ENCODE data around the gene LRRC41. TPM values are rescaled to one million over a fixed set of nuclear protein-coding genes. Genes with fewer than 3 reads are reported as not detected.
A peak's percentile ranks its signal among the peaks of the same experiment; 100 is the strongest.

The LRRC41 gene
- total RNA-seq, 1 experiment from 2014 or later, result 38.1 TPM

GRCh38 chr1:46248122-46248920 is 55.1 kb downstream of the LRRC41 start (continued):
- no peak for TF ChIP-seq ZBTB33 (IDR thresholded peaks at IDR 0.05; ENCODE audit: extremely low read depth, insufficient replicate concordance, low read length)
- no peak for TF ChIP-seq ELF1 (IDR thresholded peaks at IDR 0.05; ENCODE audit: borderline replicate concordance, low read depth)
- TF ChIP-seq YY1 (IDR thresholded peaks at IDR 0.05; ENCODE audit: extremely low read depth, insufficient replicate concordance, low read depth, low read length), result peak; percentile 4
- peak; percentile 50; the same call in 1 of the 2 replicates for TF ChIP-seq RAD21 (IDR thresholded peaks at IDR 0.05; ENCODE audit: low read depth)
- TF ChIP-seq POLR2AphosphoS5 (IDR thresholded peaks at IDR 0.05; ENCODE audit: low read depth, low read length), result no peak

- Histone ChIP-seq H2AFZ (ENCODE audit: low read depth, low read length, poor library complexity, severe bottlenecking) (peak within 1 kb of the TSS; percentile 39), H3K9ac (ENCODE audit: low read length) (peak within 1 kb of the TSS; percentile 75), H3K4me3 (replicated peaks in 1 of 2; ENCODE audit: low read depth in 1 of 2, low read length in 2 of 2) (peak within 1 kb of the TSS; percentile 55 to 73), H3K36me3 (ENCODE audit: control insufficient read depth in 1 of 2, insufficient read depth in 2 of 2, low read length in 2 of 2) (peaks cover 6 to 31% of the 10 kb centered on the region in 2 experiments; a peak in 2 of 4 replicates), H3K9me3 (ENCODE audit: control insufficient read depth in 1 of 2, insufficient read depth in 1 of 2, low read depth in 1 of 2, low read length in 2 of 2) (no peaks in the 10 kb centered on the region), H3K79me2 (ENCODE audit: insufficient read depth, low read length) (peaks cover 42% of the 10 kb centered on the region), H3K27me3 (ENCODE audit: insufficient read depth, low read length) (no peaks in the 10 kb centered on the region), H4K20me1 (ENCODE audit: insufficient read depth) (no peaks in the 10 kb centered on the region), H3K4me2 (ENCODE audit: low read length) (peak within 1 kb of the TSS; percentile 91), H3K27ac (ENCODE audit: low read depth, low read length) (peak within 1 kb of the TSS; percentile 78), H3K9me2 (ENCODE audit: insufficient read depth) (no peaks in the 10 kb centered on the region), H3K4me1 (ENCODE audit: control insufficient read depth in 1 of 2, insufficient read depth in 2 of 2, low read length in 2 of 2) (peaks cover 16 to 31% of the 10 kb centered on the region in 2 experiments)
- ChIA-PET CTCF (interaction anchor here (0.7 to 4.7 kb wide), 6 partner anchors 8 to 1193 kb away, joined by 3 to 48 read pairs (median 6); no protein-coding TSS in a partner anchor), RAD21 (ENCODE audit: low non-redundant PET in 1 of 2, low total read pairs in 2 of 2, uncharacterized antibody in 2 of 2, unreplicated experiment in 2 of 2) (interaction anchor here in 1 of 2 experiments (1.0 kb wide), 1 partner anchor 24 kb away, joined by 3 read pairs; no protein-coding TSS in a partner anchor), POLR2A (interaction anchor here (0.6 to 1.6 kb wide), 8 partner anchors 22 to 1526 kb away, joined by 3 to 11 read pairs (median 6); partner anchors contain the start of genes NSUN4 and PRDX1)
- DNase-seq (ENCODE audit: low read depth, low spot score) (peak; percentile 98), ATAC-seq (peak; percentile 90)
- BruUV-seq (replicated peaks), result no TSS peak
- intact Hi-C loops (cut with micrococcal nuclease), result loop anchor here (2.0 kb wide), 1 partner anchor 101 kb away; no protein-coding TSS in a partner anchor
- no peak for TF ChIP-seq FOSL1 (IDR thresholded peaks at IDR 0.05; ENCODE audit: low read depth)
- TF ChIP-seq JUND (IDR thresholded peaks at IDR 0.05), result no peak
- peak; percentile 81 for TF ChIP-seq CBX3 (IDR thresholded peaks at IDR 0.05; ENCODE audit: low read depth)
- no peak for TF ChIP-seq RAD21 (IDR thresholded peaks at IDR 0.05; ENCODE audit: low read depth)
- no peak for TF ChIP-seq EZH2 (IDR thresholded peaks at IDR 0.05)
- no peak for TF ChIP-seq ZNF274 (IDR thresholded peaks at IDR 0.05; ENCODE audit: low read depth, low read length)
- TF ChIP-seq CEBPB (IDR thresholded peaks at IDR 0.05; ENCODE audit: low read depth), result no peak
- 0 out of 2 replicates have a peak, but pooled peaks have one; percentile 44 for TF ChIP-seq EGR1 (IDR thresholded peaks at IDR 0.05; ENCODE audit: low read depth)
- peak; percentile 41 for TF ChIP-seq POLR2A (IDR thresholded peaks at IDR 0.05; ENCODE audit: borderline replicate concordance, extremely low read depth, insufficient read depth, insufficient read length)
- TF ChIP-seq YY1 (IDR thresholded peaks at IDR 0.05; ENCODE audit: extremely low read depth, insufficient replicate concordance, low read depth, low read length), result peak; percentile 81
- TF ChIP-seq SRF (IDR thresholded peaks at IDR 0.05; ENCODE audit: low read depth), result peak; percentile 96
- peak; percentile 28 for TF ChIP-seq TCF7L2 (IDR thresholded peaks at IDR 0.05; ENCODE audit: borderline replicate concordance, extremely low read depth, insufficient read depth, insufficient read length)
- peak; percentile 99 for TF ChIP-seq SIN3A (IDR thresholded peaks at IDR 0.05; ENCODE audit: low read depth)
- TF ChIP-seq REST (IDR thresholded peaks at IDR 0.05; ENCODE audit: low read depth), result no peak
- TF ChIP-seq SP1 (IDR thresholded peaks at IDR 0.05; ENCODE audit: low read depth), result peak; percentile 100
Measured at GRCh38 chr1:46247436-46248121, 55.8 kb downstream of the LRRC41 start, which contains the start of gene RAD54L. RAD54L (plus strand) TSS chr1:46247763; CDS start chr1:46248406, 643 bp downstream.
